Calu3 (cell line): ENCODE data around the gene SCAND1. TPM values are rescaled to one million over a fixed set of nuclear protein-coding genes. Genes with fewer than 3 reads are reported as not detected.

Source experiments
- BruUV-seq: library from RNA; stranded (reverse); fragments of 400-500 nt; replicated peaks from 2 replicates; lab custom pipeline; 2021; lab: Mats Ljungman, UMichigan
- CTCF ChIA-PET: fragments of 300-600 bp; sonication (Branson Sonifier 250); formaldehyde crosslinking; loops from one replicate; lab custom pipeline; 2022; ENCODE audit warnings: antibody characterized with exemption; lab: Charles Lee
- DNase-seq: peaks from one replicate; pipeline ENCODE4 v3.0.0; 2022
- H3K27ac Mint-ChIP-seq: one replicate; pipeline ENCODE4 v1.8.0; 2022; ENCODE audit warnings: mixed read lengths; ENCODE audit not compliant: unreplicated experiment
- H3K27me3 Mint-ChIP-seq: one replicate; pipeline ENCODE4 v1.8.0; 2022; ENCODE audit warnings: mixed read lengths; ENCODE audit not compliant: unreplicated experiment
- H3K36me3 Mint-ChIP-seq: one replicate; pipeline ENCODE4 v1.8.0; 2022; ENCODE audit warnings: mild to moderate bottlenecking, moderate library complexity, mixed read lengths; ENCODE audit not compliant: insufficient read depth, unreplicated experiment
- H3K4me1 Mint-ChIP-seq: one replicate; pipeline ENCODE4 v1.8.0; 2022; ENCODE audit warnings: mild to moderate bottlenecking, low read depth, mixed read lengths; ENCODE audit not compliant: unreplicated experiment
- H3K4me3 Mint-ChIP-seq: one replicate; pipeline ENCODE4 v1.8.0; 2022; ENCODE audit warnings: mild to moderate bottlenecking, low read depth, moderate library complexity, mixed read lengths; ENCODE audit not compliant: unreplicated experiment
- H3K9me3 Mint-ChIP-seq: one replicate; pipeline ENCODE4 v1.8.0; 2022; ENCODE audit warnings: low read depth, mixed read lengths; ENCODE audit not compliant: unreplicated experiment
- CTCF ChIP-seq: fragments of 200-600 bp; IDR thresholded peaks from one replicate; pipeline ENCODE4 v1.8.0; 2022; ENCODE audit warnings: antibody characterized with exemption; ENCODE audit not compliant: unreplicated experiment
- intact Hi-C: fragments of 100-400 bp; cut with micrococcal nuclease; formaldehyde crosslinking; loops from one replicate; pipeline ENCODE4 v1.10.0; 2022; ENCODE audit not compliant: unreplicated experiment
- total RNA-seq: library from RNA; stranded (reverse); gene quantifications from 2 replicates; pipeline ENCODE4 v1.2.3, GENCODE V29; 2022

The SCAND1 gene
- total RNA-seq, 1 experiment from 2014 or later = 88.6 TPM

GRCh38 chr20:35950093-35950492, 4.2 kb downstream of the SCAND1 start:
- H3K27me3 Mint-ChIP-seq = no peaks in the 10 kb centered on the region
- TF ChIP-seq CTCF = no peak
- H3K4me1 Mint-ChIP-seq = peaks cover 13% of the 10 kb centered on the region
- intact Hi-C loops = no loop called here
- no peak overlapping the region for H3K27ac Mint-ChIP-seq
- no peak for DNase-seq
- peaks cover 43% of the 10 kb centered on the region for H3K36me3 Mint-ChIP-seq
- no peaks in the 10 kb centered on the region for H3K9me3 Mint-ChIP-seq
- no TSS peak for BruUV-seq
- H3K4me3 Mint-ChIP-seq = no peak overlapping the region
- CTCF ChIA-PET = no interaction called here

- Mint-ChIP-seq H3K27me3 (no peaks in the 10 kb centered on the region), H3K36me3 (peaks cover 21% of the 10 kb centered on the region), H3K27ac (no peak overlapping the region), H3K4me1 (peaks cover 13% of the 10 kb centered on the region), H3K4me3 (no peak overlapping the region), H3K9me3 (no peaks in the 10 kb centered on the region)
- CTCF ChIA-PET = interaction anchor here (1.3 kb wide), 1 partner anchor 45 kb away, joined by 13 read pairs; no protein-coding TSS in a partner anchor
- TF ChIP-seq CTCF = no peak
- BruUV-seq = no TSS peak
- DNase-seq = no peak
- intact Hi-C loops = no loop called here
These were observed 6.4 kb downstream of the SCAND1 start for GRCh38 chr20:35947907-35948306.

- no TSS peak for BruUV-seq
- no peaks in the 10 kb centered on the region for H3K27me3 Mint-ChIP-seq
- H3K4me3 Mint-ChIP-seq = no peak overlapping the region
- CTCF ChIA-PET = interaction anchor here (0.6 to 1.8 kb wide), 4 partner anchors 10 to 251 kb away, joined by 3 to 13 read pairs (median 4); no protein-coding TSS in a partner anchor
- H3K9me3 Mint-ChIP-seq = no peaks in the 10 kb centered on the region
- intact Hi-C loops = no loop called here
- DNase-seq = peak; percentile 41
- peak; percentile 79 for TF ChIP-seq CTCF
- no peak overlapping the region for H3K27ac Mint-ChIP-seq
- H3K36me3 Mint-ChIP-seq = peaks cover 17% of the 10 kb centered on the region
- peaks cover 9% of the 10 kb centered on the region for H3K4me1 Mint-ChIP-seq
These were observed 6.8 kb downstream of the SCAND1 start for GRCh38 chr20:35947489-35947888.

- TF ChIP-seq CTCF = no peak
- H3K27me3 Mint-ChIP-seq = no peaks in the 10 kb centered on the region
- H3K4me3 Mint-ChIP-seq = no peak overlapping the region
- BruUV-seq = TSS peak; percentile 26
- H3K4me1 Mint-ChIP-seq = no peaks in the 10 kb centered on the region
- intact Hi-C loops = no loop called here
- DNase-seq = no peak
- no peak overlapping the region for H3K27ac Mint-ChIP-seq
- H3K9me3 Mint-ChIP-seq = no peaks in the 10 kb centered on the region
- no peaks in the 10 kb centered on the region for H3K36me3 Mint-ChIP-seq
- CTCF ChIA-PET = interaction anchor here (0.6 kb wide), 1 partner anchor 47 kb away, joined by 3 read pairs; no protein-coding TSS in a partner anchor
These were observed 12.1 kb downstream of the SCAND1 start for GRCh38 chr20:35942243-35942642.
